AG09319 (cell line): ENCODE data around the gene PEDS1.
"Not testable (repeated sequence)": the region's sequence is repeated elsewhere in the genome, so short reads cannot be mapped to it uniquely, and the experiment has no call there.

Source experiments
- DNase-seq: peaks from one replicate; pipeline ENCODE4 v3.0.0-alpha.2; 2010; ENCODE audit warnings: low read depth; ENCODE audit errors: extremely low read depth
- TF ChIP-seq, protein P1 (sequence below): IDR thresholded peaks from 2 replicates; pipeline ENCODE4 v1.5.1; 2011; ENCODE audit warnings: low read depth, mild to moderate bottlenecking, inconsistent platforms, low read length, moderate library complexity

PEDS1 gene

DNA sequence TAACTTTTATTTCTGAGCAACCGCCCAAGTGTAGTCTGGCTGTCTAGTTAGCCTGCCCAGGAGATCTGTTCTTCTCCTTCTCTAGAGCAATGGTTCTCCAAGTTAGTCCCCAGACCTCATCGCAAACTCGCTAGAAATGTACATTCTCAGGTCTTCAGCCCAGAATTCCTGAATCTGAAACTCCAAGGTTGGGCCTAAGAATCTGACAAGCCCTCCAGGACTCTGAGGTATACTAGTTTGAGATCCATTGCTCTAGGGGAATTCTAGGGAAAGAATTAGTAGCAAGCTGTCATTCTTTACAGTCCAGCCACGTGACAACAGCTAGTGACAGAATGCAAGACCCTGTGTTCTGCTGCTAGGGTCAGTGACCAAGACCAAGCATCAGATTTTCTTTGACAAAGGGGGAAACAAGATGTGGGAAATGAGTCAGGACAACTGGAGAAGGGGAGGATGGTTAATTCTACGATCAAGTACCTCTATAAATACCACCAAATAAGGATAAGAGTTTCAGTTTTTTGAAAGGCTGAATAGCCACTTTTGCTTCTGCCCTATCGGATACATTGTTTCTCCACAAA, 46.4 kb downstream of the PEDS1 start:
- TF ChIP-seq, protein P1, sequence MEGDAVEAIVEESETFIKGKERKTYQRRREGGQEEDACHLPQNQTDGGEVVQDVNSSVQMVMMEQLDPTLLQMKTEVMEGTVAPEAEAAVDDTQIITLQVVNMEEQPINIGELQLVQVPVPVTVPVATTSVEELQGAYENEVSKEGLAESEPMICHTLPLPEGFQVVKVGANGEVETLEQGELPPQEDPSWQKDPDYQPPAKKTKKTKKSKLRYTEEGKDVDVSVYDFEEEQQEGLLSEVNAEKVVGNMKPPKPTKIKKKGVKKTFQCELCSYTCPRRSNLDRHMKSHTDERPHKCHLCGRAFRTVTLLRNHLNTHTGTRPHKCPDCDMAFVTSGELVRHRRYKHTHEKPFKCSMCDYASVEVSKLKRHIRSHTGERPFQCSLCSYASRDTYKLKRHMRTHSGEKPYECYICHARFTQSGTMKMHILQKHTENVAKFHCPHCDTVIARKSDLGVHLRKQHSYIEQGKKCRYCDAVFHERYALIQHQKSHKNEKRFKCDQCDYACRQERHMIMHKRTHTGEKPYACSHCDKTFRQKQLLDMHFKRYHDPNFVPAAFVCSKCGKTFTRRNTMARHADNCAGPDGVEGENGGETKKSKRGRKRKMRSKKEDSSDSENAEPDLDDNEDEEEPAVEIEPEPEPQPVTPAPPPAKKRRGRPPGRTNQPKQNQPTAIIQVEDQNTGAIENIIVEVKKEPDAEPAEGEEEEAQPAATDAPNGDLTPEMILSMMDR, result no peak
- no peak for DNase-seq

GRCh38 chr20:50106669-50107068, 46.9 kb downstream of the PEDS1 start:
- DNase-seq, result not testable (repeated sequence)
